Fibroblast of villous mesenchyme (primary cell): ENCODE measurements around the gene HSD3B2. TPM values are rescaled to one million over a fixed set of nuclear protein-coding genes. Genes with fewer than 3 reads are reported as not detected.
A peak's percentile ranks its signal among the peaks of the same experiment; 100 is the strongest.

Experiments
- DNase-seq: peaks from one replicate; pipeline ENCODE4 v3.0.0-alpha.2; 2010; ENCODE audit warnings: low read depth
- H3K4me3 ChIP-seq: 2 replicates; pipeline ENCODE4 v1.5.1; 2011; ENCODE audit warnings: low read depth, mild to moderate bottlenecking, low read length
- total RNA-seq: library from RNA; depleted of rRNA; stranded (reverse); fragments of >200 nt; gene quantifications from 2 replicates; pipeline ENCODE4 v1.2.3, GENCODE V29; 2012
- TF ChIP-seq, protein P1 (sequence below): IDR thresholded peaks from 2 replicates; pipeline ENCODE4 v1.5.1; 2012; ENCODE audit warnings: low read depth, mild to moderate bottlenecking, low read length; ENCODE audit not compliant: insufficient read depth

HSD3B2 gene
- total RNA-seq, 1 donor, result not detected

DNA sequence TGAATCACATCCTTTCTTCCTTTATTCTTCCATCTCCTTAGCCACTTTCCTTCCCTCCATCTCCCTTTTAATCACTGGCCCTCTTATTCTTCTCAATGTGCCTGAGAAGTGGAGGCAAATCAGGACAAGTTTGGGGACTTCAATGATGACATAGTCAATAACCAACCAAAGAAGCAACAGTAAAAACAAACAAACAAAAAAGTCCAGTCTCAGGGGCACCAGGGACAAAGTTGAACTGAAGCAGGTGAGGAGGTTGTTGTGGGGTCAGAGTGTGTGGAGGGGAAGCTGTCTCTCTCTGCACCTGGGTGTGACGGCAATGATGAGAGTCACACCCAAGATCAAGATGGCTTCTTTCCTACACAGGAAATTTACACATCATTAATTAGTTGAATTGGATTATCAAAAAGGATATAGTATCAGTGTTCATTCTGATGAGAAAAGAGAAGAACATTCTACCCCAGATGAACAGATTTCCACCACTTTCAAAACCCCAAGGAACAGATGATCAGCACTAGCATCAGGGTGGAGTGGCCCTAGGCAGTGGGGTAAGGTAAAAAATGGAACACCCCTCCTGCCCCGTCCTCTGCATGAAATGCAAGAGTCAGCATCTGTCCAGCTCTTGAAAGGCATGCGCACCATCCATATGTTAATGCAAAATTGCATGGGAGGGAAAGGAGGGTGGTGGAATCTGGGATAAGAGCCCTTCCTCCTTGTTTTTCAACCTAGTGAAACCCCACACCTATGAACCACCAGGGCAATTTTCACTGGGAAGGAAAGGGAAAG lies 32.6 kb downstream of the HSD3B2 start:
- DNase-seq, result no peak
- TF ChIP-seq, protein P1, sequence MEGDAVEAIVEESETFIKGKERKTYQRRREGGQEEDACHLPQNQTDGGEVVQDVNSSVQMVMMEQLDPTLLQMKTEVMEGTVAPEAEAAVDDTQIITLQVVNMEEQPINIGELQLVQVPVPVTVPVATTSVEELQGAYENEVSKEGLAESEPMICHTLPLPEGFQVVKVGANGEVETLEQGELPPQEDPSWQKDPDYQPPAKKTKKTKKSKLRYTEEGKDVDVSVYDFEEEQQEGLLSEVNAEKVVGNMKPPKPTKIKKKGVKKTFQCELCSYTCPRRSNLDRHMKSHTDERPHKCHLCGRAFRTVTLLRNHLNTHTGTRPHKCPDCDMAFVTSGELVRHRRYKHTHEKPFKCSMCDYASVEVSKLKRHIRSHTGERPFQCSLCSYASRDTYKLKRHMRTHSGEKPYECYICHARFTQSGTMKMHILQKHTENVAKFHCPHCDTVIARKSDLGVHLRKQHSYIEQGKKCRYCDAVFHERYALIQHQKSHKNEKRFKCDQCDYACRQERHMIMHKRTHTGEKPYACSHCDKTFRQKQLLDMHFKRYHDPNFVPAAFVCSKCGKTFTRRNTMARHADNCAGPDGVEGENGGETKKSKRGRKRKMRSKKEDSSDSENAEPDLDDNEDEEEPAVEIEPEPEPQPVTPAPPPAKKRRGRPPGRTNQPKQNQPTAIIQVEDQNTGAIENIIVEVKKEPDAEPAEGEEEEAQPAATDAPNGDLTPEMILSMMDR, result no peak

DNA sequence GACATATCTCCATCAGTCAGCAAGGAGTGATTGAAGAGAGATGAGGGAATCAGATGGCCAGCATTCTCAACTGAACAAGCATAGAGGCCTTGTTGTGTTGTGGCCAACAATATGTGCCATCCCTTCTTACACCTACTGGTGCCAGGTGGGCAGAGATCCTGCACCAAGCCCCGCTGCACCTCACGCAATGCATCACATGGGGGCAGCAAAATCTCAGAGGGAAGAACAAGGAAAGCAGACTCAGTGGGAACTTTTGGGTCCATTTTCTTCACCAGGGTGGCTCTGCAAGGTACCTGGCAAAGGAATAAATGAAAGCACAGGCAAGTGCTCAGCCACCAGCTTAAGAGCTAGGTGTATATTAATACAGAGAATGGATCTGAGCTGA lies 33.2 kb downstream of the HSD3B2 start:
- TF ChIP-seq, protein P1, result peak; percentile 13
- no peak for DNase-seq
- no peak overlapping the region for H3K4me3 ChIP-seq

More for the DNA sequence above, 32.6 kb downstream of the HSD3B2 start:
- no peak overlapping the region for H3K4me3 ChIP-seq

DNA sequence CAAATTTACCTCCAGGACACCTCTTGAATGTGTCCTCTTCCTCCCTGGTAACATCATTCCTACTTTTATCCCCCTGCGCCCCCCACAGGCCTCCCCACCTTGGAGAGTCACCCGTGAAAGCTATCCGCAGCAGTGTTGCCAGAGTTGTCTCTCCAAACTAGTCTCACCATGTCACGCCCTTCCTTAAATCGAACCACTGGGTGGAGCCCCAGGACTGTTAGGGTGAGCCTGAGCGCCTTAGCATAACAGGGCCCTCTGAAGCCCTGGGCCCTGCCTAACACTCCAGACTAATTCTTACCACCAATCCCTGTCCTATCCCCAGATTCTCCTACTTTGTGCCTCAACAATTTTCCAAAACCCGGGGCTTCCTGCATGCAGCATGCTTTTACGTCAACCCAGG lies 35.0 kb downstream of the HSD3B2 start:
- no peak for DNase-seq
- H3K4me3 ChIP-seq, result no peak overlapping the region
- TF ChIP-seq, protein P1, result no peak

DNA sequence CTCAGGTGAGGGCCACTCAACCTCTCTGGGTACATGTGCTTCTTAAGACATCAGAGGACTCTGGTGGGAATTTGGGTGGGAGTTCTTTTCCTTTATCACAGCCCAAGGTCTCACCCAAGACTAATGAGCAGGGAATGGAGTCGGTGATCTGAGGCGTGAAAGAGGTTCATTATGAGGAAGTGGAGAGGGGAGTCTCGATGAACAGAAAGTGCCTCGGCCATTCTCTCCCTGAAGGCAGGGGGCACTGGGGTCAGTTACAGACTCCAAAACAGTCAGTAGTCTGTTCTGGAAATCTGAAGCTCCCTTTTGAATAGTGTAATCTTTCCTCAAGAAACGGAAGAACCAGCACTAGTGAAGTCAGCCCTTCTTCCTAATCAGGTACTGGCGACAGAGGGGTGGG lies 36.2 kb downstream of the HSD3B2 start:
- no peak for DNase-seq
- TF ChIP-seq, protein P1, result no peak
- H3K4me3 ChIP-seq, result no peak overlapping the region

DNA sequence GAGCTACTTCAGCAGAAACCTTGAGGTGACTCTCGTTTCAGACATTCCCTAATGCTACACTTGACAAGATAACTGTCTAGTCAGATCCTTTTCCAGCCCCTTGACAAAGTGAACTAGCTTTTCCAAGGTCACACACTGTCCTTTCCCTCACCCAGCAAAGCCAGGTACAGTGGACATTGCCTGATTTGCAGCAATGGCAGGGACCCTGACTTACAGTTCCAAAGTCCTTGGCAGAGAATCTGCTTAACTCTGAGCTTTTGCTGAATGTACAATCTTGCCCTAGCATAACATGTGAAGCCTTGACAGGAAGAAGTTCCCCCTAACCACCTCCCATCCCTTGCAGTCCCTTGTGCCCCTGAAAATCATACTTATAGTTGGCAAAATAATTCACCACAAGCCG lies 37.1 kb downstream of the HSD3B2 start:
- TF ChIP-seq, protein P1, result no peak
- H3K4me3 ChIP-seq, result no peak overlapping the region
- DNase-seq, result no peak

DNA sequence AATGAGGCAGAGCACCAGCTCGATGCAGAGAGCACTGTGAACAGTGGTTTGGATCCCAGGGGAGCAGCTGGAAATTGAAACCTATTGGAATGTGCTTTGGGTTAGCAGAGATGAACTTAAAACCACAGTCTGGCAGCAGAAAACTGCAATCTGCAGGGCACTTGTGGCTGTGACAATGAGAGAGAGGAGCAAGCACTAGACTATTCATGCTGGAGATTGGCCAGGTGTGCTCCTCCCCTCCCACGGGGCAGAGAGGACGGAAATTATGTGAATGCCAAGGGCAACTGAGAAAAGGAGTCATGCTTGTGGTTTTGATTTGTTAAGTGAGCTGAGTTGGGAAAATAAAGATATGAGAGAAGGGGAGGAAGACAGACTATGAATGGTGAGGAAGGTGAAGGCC lies 38.1 kb downstream of the HSD3B2 start:
- TF ChIP-seq, protein P1, result no peak
- peak; percentile 2 for DNase-seq
- no peak overlapping the region for H3K4me3 ChIP-seq

DNA sequence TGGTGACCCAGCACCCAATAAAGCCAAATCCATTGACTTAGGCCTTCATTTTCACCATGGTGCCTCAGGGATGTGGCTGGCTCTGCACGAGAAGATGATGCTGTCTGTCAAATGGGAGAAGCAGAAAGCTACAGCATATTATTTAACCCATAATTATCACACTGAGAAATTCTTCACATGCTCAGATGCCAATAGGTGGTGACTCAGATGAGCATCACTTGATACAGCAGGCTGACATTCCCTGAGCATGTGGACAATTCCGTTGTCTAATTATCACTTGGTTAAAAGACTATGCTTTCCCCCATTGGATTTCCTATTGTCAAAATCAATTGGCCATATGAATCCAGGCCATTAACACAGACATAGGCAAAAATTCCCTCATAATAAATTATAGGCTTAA lies 48.0 kb downstream of the HSD3B2 start:
- H3K4me3 ChIP-seq, result no peak overlapping the region
- TF ChIP-seq, protein P1, result no peak
- DNase-seq, result no peak
